GM19239 (cell line): Measurements from ENCODE around the gene RBM10.
A peak's percentile ranks its signal among the peaks of the same experiment; 100 is the strongest.

Source experiments
- DNase-seq: peaks from one replicate; pipeline ENCODE4 v3.0.0; 2011; ENCODE audit warnings: low spot score; ENCODE audit not compliant: insufficient read length
- FAIRE-seq: peaks from 2 replicates; lab custom pipeline; 2011; peaks lifted over from hg19 to GRCh38; lab: Jason Lieb, UNC

The RBM10 gene

DNA sequence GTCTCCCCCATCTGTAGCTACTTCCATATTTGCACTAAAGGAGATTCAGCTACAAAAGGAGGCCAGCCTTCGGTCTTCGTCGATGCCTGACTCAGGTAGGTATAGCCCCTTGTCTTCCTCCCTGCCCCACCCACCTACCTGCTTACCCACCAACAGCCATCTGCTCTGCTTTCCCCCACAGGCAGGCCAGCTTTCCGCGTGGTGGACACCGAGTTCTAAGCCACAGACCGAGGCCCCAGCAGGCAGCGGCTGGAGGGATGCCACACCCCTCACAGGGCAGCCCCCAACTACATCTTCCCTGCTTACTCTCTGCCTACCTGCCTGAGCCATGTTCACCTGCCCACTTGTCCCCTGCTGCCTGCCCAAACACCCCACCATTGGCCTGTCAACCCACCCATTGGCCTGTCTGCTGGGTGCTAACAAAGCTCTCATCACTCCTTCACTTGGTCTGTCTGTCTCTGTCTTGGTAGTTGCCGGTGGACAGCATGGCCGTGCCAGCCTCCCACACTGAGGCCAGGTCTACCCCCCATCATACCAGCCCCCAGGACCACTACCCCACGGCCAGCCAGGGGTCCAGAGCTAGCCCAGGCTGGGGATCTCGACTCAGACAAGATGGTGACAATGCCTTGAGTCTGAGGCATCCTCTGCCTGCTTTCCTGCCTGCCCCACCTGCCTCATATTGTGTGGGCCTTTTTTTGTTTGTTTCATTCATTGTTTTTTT lies 83.7 kb downstream of the RBM10 start:
- FAIRE-seq (no peak), DNase-seq (no peak)

- no peak for FAIRE-seq
- no peak for DNase-seq
Measured at GRCh38 chrX:47229427-47229826, 84.4 kb downstream of the RBM10 start.

GRCh38 chrX:47230136-47230868 lies 85.3 kb downstream of the RBM10 start:
- FAIRE-seq (no peak), DNase-seq (no peak)

DNA sequence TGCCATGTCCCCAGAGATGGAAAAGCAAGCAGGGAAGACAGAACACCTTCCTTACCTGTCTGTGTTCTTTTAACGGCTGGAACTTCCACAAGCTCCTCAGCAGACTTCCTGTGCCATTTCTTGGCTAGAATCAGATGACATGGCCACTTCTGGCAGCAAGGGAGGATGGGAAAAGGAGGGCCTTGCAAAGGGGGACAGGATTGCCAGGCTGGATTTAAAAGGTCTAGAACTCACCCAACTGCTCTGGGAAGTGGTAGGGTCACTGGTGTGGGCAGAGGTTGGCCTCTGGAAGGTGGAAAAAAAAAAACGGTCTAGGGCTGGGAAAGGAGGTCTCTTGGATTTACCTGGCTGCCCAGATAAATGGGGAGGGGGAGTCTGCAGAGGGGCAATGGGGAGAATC lies 86.1 kb downstream of the RBM10 start:
- FAIRE-seq (no peak), DNase-seq (no peak)

- DNase-seq (no peak), FAIRE-seq (peak; percentile 59)
Measured at GRCh38 chrX:47232197-47232802, 87.3 kb downstream of the RBM10 start.

DNA sequence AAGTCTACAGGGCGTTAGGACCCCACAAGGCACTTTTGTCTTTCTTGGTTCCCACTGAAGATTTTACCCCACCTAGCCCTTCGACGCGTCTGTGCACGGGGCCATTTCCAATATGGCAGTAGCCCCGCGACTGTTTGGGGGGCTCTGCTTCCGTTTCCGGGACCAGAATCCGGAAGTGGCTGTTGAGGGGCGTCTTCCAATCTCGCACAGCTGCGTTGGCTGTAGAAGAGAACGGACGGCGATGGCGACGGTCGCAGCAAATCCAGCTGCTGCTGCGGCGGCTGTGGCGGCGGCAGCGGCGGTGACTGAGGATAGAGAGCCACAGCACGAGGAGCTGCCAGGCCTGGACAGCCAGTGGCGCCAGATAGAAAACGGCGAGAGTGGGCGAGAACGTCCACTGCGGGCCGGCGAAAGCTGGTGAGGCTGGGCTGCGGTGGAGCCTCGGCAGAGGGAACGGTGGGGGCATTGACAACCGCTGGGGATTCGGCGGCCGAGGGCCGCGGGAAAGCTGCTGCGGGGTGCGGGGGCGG lies 87.8 kb downstream of the RBM10 start, which contains the start of gene USP11:
TSS of gene USP11 (plus strand) at position 207 of the 530 bp plus-strand sequence. CDS start at position 242, 35 bp downstream.
- FAIRE-seq (no peak), DNase-seq (peak; percentile 28)

GRCh38 chrX:47233333-47234113 lies 88.5 kb downstream of the RBM10 start:
- DNase-seq = peak; percentile 53
- peak; percentile 97 for FAIRE-seq

DNA sequence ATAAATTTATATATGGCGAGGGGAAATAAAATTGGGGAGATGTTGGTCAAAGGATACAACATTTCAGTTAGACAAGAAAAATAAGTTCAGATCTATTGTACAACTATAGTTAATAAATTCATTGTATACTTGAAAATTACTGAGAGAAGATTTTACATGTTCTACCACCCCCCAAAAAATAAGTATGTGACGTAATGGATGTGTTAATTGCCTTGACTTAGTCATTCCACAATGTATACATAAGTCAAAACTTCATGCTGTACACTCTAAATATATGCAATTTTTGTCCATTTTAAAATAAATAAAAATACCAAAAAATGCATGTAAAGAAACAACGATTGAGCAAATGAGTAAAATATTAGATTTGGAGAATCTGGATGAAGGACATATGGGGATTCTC lies 89.6 kb downstream of the RBM10 start:
- FAIRE-seq (no peak), DNase-seq (no peak)

- FAIRE-seq (no peak), DNase-seq (no peak)
Measured at GRCh38 chrX:47235691-47236103, 90.7 kb downstream of the RBM10 start.
